ENCODE results near the gene CRKL.

The CRKL gene

DNA sequence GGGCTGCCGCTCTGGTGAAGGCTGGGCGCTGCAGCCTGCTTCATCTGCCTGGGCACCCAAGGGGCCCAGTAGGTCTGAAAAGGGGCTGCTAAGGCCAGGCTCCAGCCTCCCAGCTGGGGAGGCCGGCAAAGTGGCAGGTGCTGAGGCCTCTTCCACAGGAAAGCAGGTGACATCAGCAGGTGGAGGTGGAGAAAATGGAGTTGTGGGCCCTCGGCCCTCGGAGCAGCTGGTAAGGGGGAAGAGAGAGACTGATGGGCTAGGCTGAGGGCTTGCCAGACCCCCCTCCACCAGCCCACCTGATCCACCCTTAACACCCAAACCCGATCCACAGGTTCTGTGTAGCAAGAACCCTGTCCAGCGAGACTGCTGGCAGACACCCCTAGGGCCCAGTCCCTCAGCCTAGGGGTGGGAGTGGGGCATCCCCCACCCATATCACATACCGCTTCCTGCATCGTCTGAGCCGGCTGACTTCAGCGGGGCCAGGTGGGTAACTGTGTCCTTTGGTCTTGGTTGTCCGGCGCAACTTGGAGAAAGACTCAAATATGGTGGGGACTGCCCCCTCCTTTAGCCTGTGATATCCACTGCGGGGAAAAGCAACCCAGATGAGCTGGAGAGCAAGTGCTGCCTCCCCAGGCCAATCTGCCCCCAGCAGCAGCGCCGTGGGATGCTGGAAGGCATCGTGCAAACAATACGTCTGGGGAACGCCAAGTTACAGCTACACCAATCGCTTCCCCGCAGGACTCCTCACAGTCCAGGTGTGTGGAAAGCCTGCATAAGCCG is 83.2 kb downstream of the CRKL start:
- no peak for DNase-seq
- intact Hi-C loops (cut with DNase I) = loop anchor here (5.0 kb wide), 1 partner anchor 143 kb away; the partner anchor contains the start of genes PI4KA and SNAP29

DNA sequence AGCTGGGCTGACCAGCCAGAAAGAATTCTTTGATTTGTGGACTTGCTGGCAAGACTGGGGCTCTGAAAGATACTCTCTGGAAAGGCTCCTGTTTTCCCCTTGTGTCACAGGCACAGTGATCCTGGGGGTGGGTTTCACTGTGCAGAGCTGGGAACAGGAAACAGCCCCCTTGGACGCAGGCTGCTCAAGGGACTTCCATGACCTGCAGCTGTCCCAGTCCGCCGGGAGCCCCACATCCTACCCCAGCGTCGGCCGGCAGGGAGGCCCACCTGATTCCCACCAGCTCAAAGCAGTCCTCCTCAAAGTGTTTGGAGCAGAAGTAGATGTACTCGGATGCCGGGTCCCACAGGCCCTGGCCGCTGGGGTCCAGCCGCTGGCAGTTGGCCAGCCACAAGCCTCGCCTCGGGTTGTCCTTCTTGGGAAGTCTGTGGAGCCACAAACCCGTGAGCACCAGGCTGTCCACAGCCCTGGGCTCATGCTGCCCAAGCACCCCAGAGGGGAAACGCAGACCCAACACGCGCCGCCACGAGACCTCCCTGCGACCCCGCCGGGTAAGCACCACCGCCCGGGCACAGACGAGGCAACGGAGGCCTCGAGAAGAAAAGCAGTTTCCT is 83.9 kb downstream of the CRKL start:
- intact Hi-C loops (cut with DNase I) = loop anchor here (5.0 kb wide), 1 partner anchor 144 kb away; the partner anchor contains the start of genes PI4KA and SNAP29
- DNase-seq = peak in 2 of 10 donors; percentile 25 to 89

- intact Hi-C loops (cut with DNase I) = loop anchor here (5.0 kb wide), 1 partner anchor 144 kb away; the partner anchor contains the start of genes PI4KA and SNAP29
- peak; percentile 94 to 99 (median 97) for DNase-seq
These were observed 84.6 kb downstream of the CRKL start, which contains the start of gene THAP7 for GRCh38 chr22:21001601-21002325. TSS of gene THAP7 (minus strand) at chr22:21002118. CDS start at chr22:21001911, 207 bp downstream.
